GM19239 (cell line): ENCODE measurements around the gene SARS2.
"Not testable (repeated sequence)": the region's sequence is repeated elsewhere in the genome, so short reads cannot be mapped to it uniquely, and the experiment has no call there.

ENCODE experiments used
- DNase-seq: peaks from one replicate; pipeline ENCODE4 v3.0.0; 2011; ENCODE audit warnings: low spot score; ENCODE audit not compliant: insufficient read length
- FAIRE-seq: peaks from 2 replicates; lab custom pipeline; 2011; peaks lifted over from hg19 to GRCh38; lab: Jason Lieb, UNC

The SARS2 gene

GRCh38 chr19:38929929-38930775 is at the start of gene SARS2:
SARS2 (minus strand) TSS chr19:38930763; CDS start chr19:38930736, 27 bp downstream.
- DNase-seq (peak; percentile 86), FAIRE-seq (no peak)

GRCh38 chr19:38979812-38980211 is 49.2 kb upstream of the SARS2 start:
- no peak for DNase-seq
- FAIRE-seq = no peak

- DNase-seq (no peak), FAIRE-seq (no peak)
Observed at GRCh38 chr19:38978326-38978689, 47.7 kb upstream of the SARS2 start.

GRCh38 chr19:38977445-38978325 is 47.1 kb upstream of the SARS2 start:
- peak; percentile 94 for FAIRE-seq

GRCh38 chr19:38975861-38976271 is 45.3 kb upstream of the SARS2 start:
- DNase-seq = no peak
- FAIRE-seq = no peak

More at GRCh38 chr19:38977445-38978325, 47.1 kb upstream of the SARS2 start:
- DNase-seq = peak; percentile 70

- FAIRE-seq (no peak), DNase-seq (no peak)
Observed at GRCh38 chr19:38975214-38975860, 44.8 kb upstream of the SARS2 start, which contains the start of gene FBXO17. FBXO17 (minus strand) TSS chr19:38975742; CDS start chr19:38950319, 25,423 bp downstream.

- FAIRE-seq (no peak), DNase-seq (no peak)
Observed at GRCh38 chr19:38974624-38975213, 44.2 kb upstream of the SARS2 start.

GRCh38 chr19:38971672-38972071 is 41.1 kb upstream of the SARS2 start:
- FAIRE-seq (no peak), DNase-seq (no peak)

GRCh38 chr19:38970664-38971532 is 40.3 kb upstream of the SARS2 start:
- DNase-seq (no peak), FAIRE-seq (no peak)

- DNase-seq, FAIRE-seq: not testable (repeated sequence)
Observed at GRCh38 chr19:38966149-38966548, 35.6 kb upstream of the SARS2 start.

GRCh38 chr19:38964738-38965137 is 34.2 kb upstream of the SARS2 start:
- no peak for DNase-seq
- no peak for FAIRE-seq

- FAIRE-seq (no peak), DNase-seq (no peak)
Observed at GRCh38 chr19:38959618-38960017, 29.1 kb upstream of the SARS2 start.

- no peak for FAIRE-seq
Observed at GRCh38 chr19:38958301-38958700, 27.7 kb upstream of the SARS2 start.

GRCh38 chr19:38956264-38956663 is 25.7 kb upstream of the SARS2 start:
- FAIRE-seq = no peak

More at GRCh38 chr19:38958301-38958700, 27.7 kb upstream of the SARS2 start:
- DNase-seq = no peak

GRCh38 chr19:38953677-38954076 is 23.1 kb upstream of the SARS2 start:
- FAIRE-seq = no peak
- no peak for DNase-seq

More at GRCh38 chr19:38956264-38956663, 25.7 kb upstream of the SARS2 start:
- DNase-seq = no peak

- peak; percentile 80 for FAIRE-seq
- peak; percentile 32 for DNase-seq
Observed at GRCh38 chr19:38952395-38953165, 22.0 kb upstream of the SARS2 start.

GRCh38 chr19:38951187-38951586 is 20.6 kb upstream of the SARS2 start:
- DNase-seq = no peak
- no peak for FAIRE-seq
